Mammary epithelial cell (primary cell): ENCODE measurements around the gene PIGH.

Experiments
- CTCF ChIP-seq, 2 donors: IDR thresholded peaks in 1 of 2; conservative IDR thresholded peaks in 1 of 2; 2 replicates each; pipeline ENCODE4 v1.5.1; 2011 to 2012; ENCODE audit warnings: inconsistent platforms in 2 of 2, low read length in 2 of 2, mild to moderate bottlenecking in 2 of 2, control low read depth in 1 of 2, low read depth in 1 of 2; ENCODE audit not compliant: insufficient read depth in 1 of 2; ENCODE audit errors: extremely low read depth in 1 of 2
- EZH2 ChIP-seq: IDR thresholded peaks from 2 replicates; pipeline ENCODE4 v1.6.1; 2012; ENCODE audit warnings: low read length, inconsistent platforms, borderline replicate concordance

DNA sequence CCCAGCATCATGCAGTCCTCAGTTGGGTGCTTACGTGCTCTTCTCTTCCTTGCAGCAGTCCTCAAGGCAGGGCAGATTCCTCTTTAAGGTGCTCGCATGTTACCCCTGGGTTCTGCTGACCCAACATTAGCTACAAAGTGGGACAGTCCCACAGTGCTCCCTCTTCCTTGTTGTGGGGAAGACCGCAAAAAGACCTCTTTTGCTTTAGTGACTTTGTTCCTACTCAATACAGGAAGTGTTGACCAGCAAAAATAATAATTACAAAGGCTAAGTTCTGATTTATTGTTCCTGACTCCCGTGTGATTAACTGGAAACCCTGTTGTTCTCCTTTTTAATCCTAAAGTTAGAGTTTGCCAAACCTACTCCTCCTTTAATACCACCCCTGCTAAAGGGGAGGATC lies 13.7 kb downstream of the PIGH start:
- no peak for TF ChIP-seq EZH2
- no peak for TF ChIP-seq CTCF (conservative IDR thresholded peaks at IDR 0.05 in 1 of 2, IDR thresholded peaks at IDR 0.05 in 1 of 2; ENCODE audit: extremely low read depth in 1 of 2, insufficient read depth in 1 of 2, low read depth in 1 of 2, low read length in 2 of 2)
